ENCODE results near the gene OR6B1. TPM values are rescaled to one million over a fixed set of nuclear protein-coding genes. Genes with fewer than 3 reads are reported as not detected.

Gene OR6B1
- total RNA-seq, 2 donors from 2014 or later = not detected

DNA sequence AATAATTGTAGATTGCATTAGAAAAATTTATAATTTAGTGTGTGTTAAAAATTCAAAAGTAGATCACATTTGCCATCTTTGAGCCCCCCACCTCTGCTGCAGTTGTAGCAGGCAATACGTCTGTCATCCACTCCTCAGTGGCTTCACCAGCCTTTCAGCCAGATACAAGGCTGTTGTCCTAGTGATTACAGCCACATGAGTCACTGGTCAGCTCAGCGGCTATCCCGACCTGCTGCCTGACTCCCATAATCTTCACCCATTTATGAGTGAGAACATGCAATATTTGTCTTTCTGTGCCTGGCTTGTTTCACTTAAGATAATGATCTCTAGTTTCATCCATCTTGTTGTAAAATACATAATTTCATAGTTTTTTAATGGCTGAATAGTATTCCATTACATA is 57.8 kb downstream of the OR6B1 start:
- Histone ChIP-seq H3K4me1 (no peaks in the 10 kb centered on the region), H3K27ac (no peak overlapping the region), H3K36me3 (no peaks in the 10 kb centered on the region), H3K27me3 (no peaks in the 10 kb centered on the region), H3K4me3 (no peak overlapping the region), H3K9ac (ENCODE audit: low read depth in 2 of 2, low read length in 2 of 2) (no peak overlapping the region), H3K9me3 (no peaks in the 10 kb centered on the region)
- intact Hi-C loops (cut with DNase I) = no loop called here
- DNase-seq = no peak
- no peak for TF ChIP-seq CTCF (IDR thresholded peaks at IDR 0.05)

Other genes with a start within 250 kb of the OR6B1 start
- gene CTAGE6, start 242.6 kb upstream of the OR6B1 start, total RNA-seq = not detected
- 10 to 100 TPM; 39.5 to 44.9 TPM for gene TCAF1, start 98.1 kb upstream of the OR6B1 start, total RNA-seq
- not detected for gene OR2F2, start 65.1 kb upstream of the OR6B1 start, total RNA-seq
- not detected for gene OR2F1, start 45.5 kb upstream of the OR6B1 start, total RNA-seq
- not detected for gene OR2A5, start 48.6 kb downstream of the OR6B1 start, total RNA-seq
- not detected for gene OR2A25, start 69.5 kb downstream of the OR6B1 start, total RNA-seq
- not detected for gene OR2A12, start 86.0 kb downstream of the OR6B1 start, total RNA-seq
- gene OR2A2, start 109.3 kb downstream of the OR6B1 start, total RNA-seq = not detected
- not detected for gene OR2A14, start 122.9 kb downstream of the OR6B1 start, total RNA-seq
- gene CTAGE4, start 183.1 kb downstream of the OR6B1 start, total RNA-seq = 10 to 100 TPM in 1 of 2 donors, 1 to 10 TPM in 1; 9.9 to 12.1 TPM
- 10 to 100 TPM; 14.0 to 57.0 TPM for gene ARHGEF35, start 195.5 kb downstream of the OR6B1 start, total RNA-seq
- not detected for gene OR2A42, start 239.3 kb downstream of the OR6B1 start, total RNA-seq

All from colonic mucosa (tissue), 4 donors.